ENCODE measurements around the gene MCM7. TPM values are rescaled to one million over a fixed set of nuclear protein-coding genes. Genes with fewer than 3 reads are reported as not detected.

MCM7 gene
- polyA plus RNA-seq, 2 donors, result 46.4 to 66.8 TPM

- Histone ChIP-seq H3K9me3 (ENCODE audit: control insufficient read depth in 2 of 2, insufficient read depth in 1 of 2, low read depth in 1 of 2, low read length in 1 of 2) (no peaks in the 10 kb centered on the region), H3K4me3 (ENCODE audit: low read depth in 1 of 2, low read length in 2 of 2) (no peak overlapping the region), H3K27ac (ENCODE audit: low read depth in 2 of 2, low read length in 1 of 2) (peak overlapping the region in 1 of 2 donors; percentile 14), H3K27me3 (ENCODE audit: control insufficient read depth in 1 of 2, insufficient read depth in 2 of 2, low read length in 2 of 2) (no peaks in the 10 kb centered on the region), H3K36me3 (ENCODE audit: control insufficient read depth in 2 of 2, insufficient read depth in 2 of 2, low read length in 1 of 2) (no peaks in the 10 kb centered on the region), H3K4me1 (ENCODE audit: control insufficient read depth in 2 of 2, insufficient read depth in 2 of 2, low read length in 1 of 2) (peaks cover 0 to 5% of the 10 kb centered on the region in 2 donors)
- WGBS, 2 donors, result 95 to 100% methylated on average over 1 of the region's 1 CpG
Measured at GRCh38 chr7:100122568-100122967, 21.4 kb upstream of the MCM7 start.

DNA sequence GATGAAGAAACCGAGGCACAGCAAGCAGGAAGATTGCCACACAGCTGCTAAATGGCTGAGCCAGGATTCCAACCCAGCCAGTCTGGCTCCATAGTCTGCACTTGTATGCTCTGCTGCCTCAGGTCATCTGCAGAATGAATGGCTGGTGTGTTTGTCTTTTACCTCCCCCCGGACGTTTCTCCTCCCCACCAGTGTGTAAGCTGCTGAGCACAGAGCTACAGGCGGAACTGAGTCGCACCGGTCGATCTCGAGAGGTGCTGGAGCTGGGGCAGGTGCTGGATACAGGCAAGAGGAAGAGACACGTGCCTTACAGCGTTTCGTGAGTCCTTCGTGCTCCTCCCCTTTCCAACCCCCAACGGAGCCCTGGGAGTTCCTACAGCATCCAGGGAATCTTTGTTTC lies 20.9 kb upstream of the MCM7 start:
- peaks cover 0 to 2% of the 10 kb centered on the region in 2 donors for H3K4me1 ChIP-seq (ENCODE audit: control insufficient read depth in 2 of 2, insufficient read depth in 2 of 2, low read length in 1 of 2)
- peak overlapping the region in 1 of 2 donors; percentile 14 for H3K27ac ChIP-seq (ENCODE audit: low read depth in 2 of 2, low read length in 1 of 2)

DNA sequence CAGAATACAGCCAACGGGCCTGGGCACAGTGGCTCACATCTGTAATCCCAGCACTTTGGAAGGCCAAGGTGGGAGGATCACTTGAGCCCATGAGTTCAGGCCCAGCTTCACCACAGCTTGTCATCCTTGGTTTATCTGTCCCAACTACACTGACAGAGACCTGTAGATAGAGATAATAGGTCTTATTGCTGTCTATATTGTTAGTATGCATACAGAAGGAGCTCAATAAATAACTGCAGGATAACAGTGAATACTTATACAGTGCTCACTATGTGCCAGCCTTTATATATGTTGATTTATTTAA lies 19.5 kb upstream of the MCM7 start:
- H3K36me3 ChIP-seq (ENCODE audit: control insufficient read depth in 2 of 2, insufficient read depth in 2 of 2, low read length in 1 of 2), result no peaks in the 10 kb centered on the region
- no peaks in the 10 kb centered on the region for H3K9me3 ChIP-seq (ENCODE audit: control insufficient read depth in 2 of 2, insufficient read depth in 1 of 2, low read depth in 1 of 2, low read length in 1 of 2)
- WGBS, 2 donors, result 10 to 26% methylated on average over 1 of the region's 1 CpG
- no peaks in the 10 kb centered on the region for H3K27me3 ChIP-seq (ENCODE audit: control insufficient read depth in 1 of 2, insufficient read depth in 2 of 2, low read length in 2 of 2)
- H3K27ac ChIP-seq (ENCODE audit: low read depth in 2 of 2, low read length in 1 of 2), result peak overlapping the region in 1 of 2 donors; percentile 91
- peaks cover 0 to 2% of the 10 kb centered on the region in 2 donors for H3K4me1 ChIP-seq (ENCODE audit: control insufficient read depth in 2 of 2, insufficient read depth in 2 of 2, low read length in 1 of 2)
- H3K4me3 ChIP-seq (ENCODE audit: low read depth in 1 of 2, low read length in 2 of 2), result no peak overlapping the region

More for the DNA sequence above, 20.9 kb upstream of the MCM7 start:
- Histone ChIP-seq H3K9me3 (ENCODE audit: control insufficient read depth in 2 of 2, insufficient read depth in 1 of 2, low read depth in 1 of 2, low read length in 1 of 2) (no peaks in the 10 kb centered on the region), H3K4me3 (ENCODE audit: low read depth in 1 of 2, low read length in 2 of 2) (no peak overlapping the region), H3K27me3 (ENCODE audit: control insufficient read depth in 1 of 2, insufficient read depth in 2 of 2, low read length in 2 of 2) (no peaks in the 10 kb centered on the region), H3K36me3 (ENCODE audit: control insufficient read depth in 2 of 2, insufficient read depth in 2 of 2, low read length in 1 of 2) (no peaks in the 10 kb centered on the region)
- 51 to 58% methylated on average over 13 of the region's 13 CpGs for WGBS, 2 donors

GRCh38 chr7:100119970-100120732 lies 19.0 kb upstream of the MCM7 start:
- Histone ChIP-seq H3K27me3 (ENCODE audit: control insufficient read depth in 1 of 2, insufficient read depth in 2 of 2, low read length in 2 of 2) (no peaks in the 10 kb centered on the region), H3K36me3 (ENCODE audit: control insufficient read depth in 2 of 2, insufficient read depth in 2 of 2, low read length in 1 of 2) (no peaks in the 10 kb centered on the region), H3K9me3 (ENCODE audit: control insufficient read depth in 2 of 2, insufficient read depth in 1 of 2, low read depth in 1 of 2, low read length in 1 of 2) (no peaks in the 10 kb centered on the region), H3K4me1 (ENCODE audit: control insufficient read depth in 2 of 2, insufficient read depth in 2 of 2, low read length in 1 of 2) (no peaks in the 10 kb centered on the region), H3K27ac (ENCODE audit: low read depth in 2 of 2, low read length in 1 of 2) (peak overlapping the region; percentile 88 to 91), H3K4me3 (ENCODE audit: low read depth in 1 of 2, low read length in 2 of 2) (peak overlapping the region; percentile 69 to 89)
- WGBS, 2 donors, result 17 to 20% methylated on average over 19 of the region's 19 CpGs

GRCh38 chr7:100119072-100119969 lies 18.1 kb upstream of the MCM7 start, which contains the start of the genes CNPY4 and TAF6:
CNPY4 (plus strand) TSS chr7:100119634; CDS start chr7:100119745, 111 bp downstream.
TAF6 (minus strand) TSS chr7:100119358; CDS start chr7:100114209, 5,149 bp downstream.
- Histone ChIP-seq H3K4me1 (ENCODE audit: control insufficient read depth in 2 of 2, insufficient read depth in 2 of 2, low read length in 1 of 2) (no peaks in the 10 kb centered on the region), H3K4me3 (ENCODE audit: low read depth in 1 of 2, low read length in 2 of 2) (peak within 1 kb of the TSS; percentile 86 to 89), H3K36me3 (ENCODE audit: control insufficient read depth in 2 of 2, insufficient read depth in 2 of 2, low read length in 1 of 2) (no peaks in the 10 kb centered on the region), H3K27me3 (ENCODE audit: control insufficient read depth in 1 of 2, insufficient read depth in 2 of 2, low read length in 2 of 2) (no peaks in the 10 kb centered on the region), H3K27ac (ENCODE audit: low read depth in 2 of 2, low read length in 1 of 2) (peak within 1 kb of the TSS; percentile 88 to 91), H3K9me3 (ENCODE audit: control insufficient read depth in 2 of 2, insufficient read depth in 1 of 2, low read depth in 1 of 2, low read length in 1 of 2) (no peaks in the 10 kb centered on the region)
- WGBS, 2 donors, result 0 to 1% methylated on average over 49 of the region's 49 CpGs

- peaks cover 0 to 6% of the 10 kb centered on the region in 2 donors for H3K36me3 ChIP-seq (ENCODE audit: control insufficient read depth in 2 of 2, insufficient read depth in 2 of 2, low read length in 1 of 2)
- no peaks in the 10 kb centered on the region for H3K4me1 ChIP-seq (ENCODE audit: control insufficient read depth in 2 of 2, insufficient read depth in 2 of 2, low read length in 1 of 2)
- H3K4me3 ChIP-seq (ENCODE audit: low read depth in 1 of 2, low read length in 2 of 2), result peak overlapping the region; percentile 86 to 89
- WGBS, 2 donors, result 19 to 20% methylated on average over 18 of the region's 18 CpGs
- H3K27ac ChIP-seq (ENCODE audit: low read depth in 2 of 2, low read length in 1 of 2), result peak overlapping the region; percentile 88 to 91
- H3K27me3 ChIP-seq (ENCODE audit: control insufficient read depth in 1 of 2, insufficient read depth in 2 of 2, low read length in 2 of 2), result no peaks in the 10 kb centered on the region
- H3K9me3 ChIP-seq (ENCODE audit: control insufficient read depth in 2 of 2, insufficient read depth in 1 of 2, low read depth in 1 of 2, low read length in 1 of 2), result no peaks in the 10 kb centered on the region
Measured at GRCh38 chr7:100118388-100119071, 17.3 kb upstream of the MCM7 start.

GRCh38 chr7:100115026-100115425 lies 13.8 kb upstream of the MCM7 start:
- no peaks in the 10 kb centered on the region for H3K4me1 ChIP-seq (ENCODE audit: control insufficient read depth in 2 of 2, insufficient read depth in 2 of 2, low read length in 1 of 2)
- H3K9me3 ChIP-seq (ENCODE audit: control insufficient read depth in 2 of 2, insufficient read depth in 1 of 2, low read depth in 1 of 2, low read length in 1 of 2), result no peaks in the 10 kb centered on the region
- peaks cover 0 to 23% of the 10 kb centered on the region in 2 donors for H3K36me3 ChIP-seq (ENCODE audit: control insufficient read depth in 2 of 2, insufficient read depth in 2 of 2, low read length in 1 of 2)
- H3K4me3 ChIP-seq (ENCODE audit: low read depth in 1 of 2, low read length in 2 of 2), result no peak overlapping the region
- H3K27ac ChIP-seq (ENCODE audit: low read depth in 2 of 2, low read length in 1 of 2), result no peak overlapping the region
- no peaks in the 10 kb centered on the region for H3K27me3 ChIP-seq (ENCODE audit: control insufficient read depth in 1 of 2, insufficient read depth in 2 of 2, low read length in 2 of 2)
- 92% methylated on average over 7 of the region's 7 CpGs for WGBS, 2 donors

DNA sequence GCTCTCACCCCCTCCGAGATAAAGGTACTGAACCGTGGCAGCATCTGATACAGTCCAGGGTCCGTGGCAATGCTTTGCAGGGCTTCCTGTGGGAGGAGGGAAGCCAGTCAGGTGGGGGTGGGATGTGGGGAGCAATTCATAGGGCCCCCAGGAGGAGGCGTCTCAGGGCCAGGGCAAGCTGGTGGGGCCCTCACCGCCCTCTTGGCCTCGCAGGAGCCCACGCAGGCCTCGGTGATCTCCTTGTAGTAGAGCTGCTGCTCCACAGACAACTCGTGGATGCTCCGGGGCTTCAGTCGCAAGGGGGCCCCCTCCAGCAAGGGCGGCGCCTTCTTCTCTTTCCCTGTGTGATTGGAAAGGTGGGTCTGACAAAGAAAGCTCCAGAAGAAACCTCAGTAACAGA lies 10.7 kb upstream of the MCM7 start:
- 89 to 90% methylated on average over 13 of the region's 13 CpGs for WGBS, 2 donors
- peaks cover 0 to 44% of the 10 kb centered on the region in 2 donors for H3K36me3 ChIP-seq (ENCODE audit: control insufficient read depth in 2 of 2, insufficient read depth in 2 of 2, low read length in 1 of 2)

DNA sequence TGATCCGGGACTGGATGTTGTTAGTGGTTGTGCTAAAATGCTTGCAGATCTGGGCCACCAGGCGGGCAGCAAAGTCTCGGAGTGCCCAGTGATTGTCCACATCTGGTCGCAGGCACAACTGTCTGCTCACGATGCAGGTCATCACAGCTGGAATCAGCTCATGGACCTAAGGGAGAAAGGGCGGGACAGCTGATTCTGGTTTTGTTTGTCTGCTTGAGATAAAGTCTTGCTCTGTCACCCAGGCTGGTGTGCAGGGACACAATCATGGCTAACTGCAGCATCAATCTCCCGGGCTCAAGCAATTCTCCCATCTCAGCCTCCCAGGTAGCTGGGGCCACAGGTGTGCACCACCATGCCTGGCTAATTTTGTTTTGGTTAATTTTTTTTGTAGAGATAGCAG lies 10.0 kb upstream of the MCM7 start:
- 95 to 96% methylated on average over 7 of the region's 7 CpGs for WGBS, 2 donors
- H3K36me3 ChIP-seq (ENCODE audit: control insufficient read depth in 2 of 2, insufficient read depth in 2 of 2, low read length in 1 of 2), result peaks cover 0 to 49% of the 10 kb centered on the region in 2 donors
- H3K27ac ChIP-seq (ENCODE audit: low read depth in 2 of 2, low read length in 1 of 2), result no peak overlapping the region

More for the DNA sequence above, 10.7 kb upstream of the MCM7 start:
- H3K4me3 ChIP-seq (ENCODE audit: low read depth in 1 of 2, low read length in 2 of 2), result no peak overlapping the region
- H3K27ac ChIP-seq (ENCODE audit: low read depth in 2 of 2, low read length in 1 of 2), result no peak overlapping the region
- no peaks in the 10 kb centered on the region for H3K27me3 ChIP-seq (ENCODE audit: control insufficient read depth in 1 of 2, insufficient read depth in 2 of 2, low read length in 2 of 2)
- no peaks in the 10 kb centered on the region for H3K4me1 ChIP-seq (ENCODE audit: control insufficient read depth in 2 of 2, insufficient read depth in 2 of 2, low read length in 1 of 2)
- no peaks in the 10 kb centered on the region for H3K9me3 ChIP-seq (ENCODE audit: control insufficient read depth in 2 of 2, insufficient read depth in 1 of 2, low read depth in 1 of 2, low read length in 1 of 2)

More for the DNA sequence above, 10.0 kb upstream of the MCM7 start:
- Histone ChIP-seq H3K27me3 (ENCODE audit: control insufficient read depth in 1 of 2, insufficient read depth in 2 of 2, low read length in 2 of 2) (no peaks in the 10 kb centered on the region), H3K4me3 (ENCODE audit: low read depth in 1 of 2, low read length in 2 of 2) (no peak overlapping the region), H3K9me3 (ENCODE audit: control insufficient read depth in 2 of 2, insufficient read depth in 1 of 2, low read depth in 1 of 2, low read length in 1 of 2) (no peaks in the 10 kb centered on the region), H3K4me1 (ENCODE audit: control insufficient read depth in 2 of 2, insufficient read depth in 2 of 2, low read length in 1 of 2) (no peaks in the 10 kb centered on the region)
